Heart left ventricle (tissue), 16 donors: Measurements from ENCODE around the gene ALAS1. TPM values are rescaled to one million over a fixed set of nuclear protein-coding genes. Genes with fewer than 3 reads are reported as not detected.

Source experiments
- ATAC-seq, 4 donors: fragments of 200-7000 bp; cut with Tn5 transposase; one replicate each; pipeline ENCODE4 v1.9.1; 2020 to 2022; ENCODE audit warnings: moderate library complexity in 4 of 4, mild to moderate bottlenecking in 3 of 4, moderate number of reproducible peaks in 1 of 4
- DNase-seq, 5 donors: peaks; one replicate each; pipeline ENCODE4 v3.0.0-alpha.2; 2020
- H3K27ac ChIP-seq, 12 donors: fragments of 200-600 bp; sonication (generic) in 4 of 12; one replicate each; pipeline versions ENCODE4 v1.5.0 to v1.8.0; 2016 to 2022; ENCODE audit warnings: mild to moderate bottlenecking in 2 of 12
- H3K27me3 ChIP-seq, 9 donors: fragments of 200-600 bp; sonication (generic) in 2 of 9; one replicate each; pipeline versions ENCODE4 v1.5.1 to v1.8.0; 2016 to 2022; ENCODE audit warnings: mild to moderate bottlenecking in 3 of 9
- H3K36me3 ChIP-seq, 9 donors: fragments of 200-600 bp; sonication (generic) in 2 of 9; one replicate each; pipeline versions ENCODE4 v1.5.0 to v1.8.0; 2018 to 2022; ENCODE audit warnings: mild to moderate bottlenecking in 2 of 9
- H3K4me1 ChIP-seq, 12 donors: fragments of 200-600 bp; sonication (generic) in 4 of 12; one replicate each; pipeline versions ENCODE4 v1.5.0 to v1.8.0; 2016 to 2022; ENCODE audit warnings: mild to moderate bottlenecking in 3 of 12
- H3K4me3 ChIP-seq, 12 donors: fragments of 200-600 bp; sonication (generic) in 4 of 12; one replicate each; pipeline versions ENCODE4 v1.5.0 to v1.8.0; 2017 to 2022; ENCODE audit warnings: mild to moderate bottlenecking in 9 of 12, moderate library complexity in 4 of 12
- H3K9me3 ChIP-seq, 12 donors: fragments of 200-600 bp; sonication (generic) in 4 of 12; one replicate each; pipeline versions ENCODE4 v1.5.0 to v1.8.0; 2016 to 2022; ENCODE audit warnings: mild to moderate bottlenecking in 1 of 12
- CTCF ChIP-seq, 12 donors: fragments of 200-600 bp; sonication (generic) in 4 of 12; IDR thresholded peaks; one replicate each; pipeline versions ENCODE4 v1.5.0 to v1.8.0; 2018 to 2022; ENCODE audit warnings: antibody characterized with exemption in 12 of 12, mild to moderate bottlenecking in 5 of 12
- POLR2A ChIP-seq, 2 donors: fragments of 450-650 bp; IDR thresholded peaks; one replicate each; pipeline ENCODE4 v1.6.1; 2017; ENCODE audit warnings: antibody characterized with exemption in 2 of 2, mild to moderate bottlenecking in 2 of 2, moderate library complexity in 2 of 2
- WGBS, 4 donors: extraction: QIAGEN DNeasy Blood & Tissue Kit in 2 of 4; methylation state at CpG; one replicate each; pipeline versions ENCODE4 v1.1.5 to v1.1.7; 2013 to 2018; 5-methylcytosine and 5-hydroxymethylcytosine counted together
- intact Hi-C, 10 donors: fragments of 100-400 bp; cut with DNase I; formaldehyde crosslinking; loops; one replicate each; pipeline versions ENCODE4 v1.11.1 to v1.14.2; 2022
- polyA plus RNA-seq, 2 donors: library from polyadenylated mRNA; stranded (reverse); fragments of 200-250 nt; gene quantifications; one replicate each; pipeline ENCODE4 v1.2.3, GENCODE V29; 2013
- total RNA-seq, 9 donors: library from RNA; depleted of rRNA in 2 of 9; stranded (reverse); fragments of >200 nt in 2 of 9; fragmentation: NEBNext Ultra II Directional in 3 of 9; extraction: Animal tissue kit (Norgen Biotek cat#: 25700) in 3 of 9; gene quantifications; one replicate each; pipeline versions ENCODE4 v1.1.0 to v1.2.4, GENCODE V29; 2016 to 2023
- donor health status: ischemic (EF 13 %, LVEDD 7.1; RV severe dilation, severe dysfunction).
- donor health status: healthy with polysubstance abuse.
- donor health status: DM: no; HTN: yes; CAD: no.
- donor health status: DM: no; HTN: no; CAD: no.
- donor health status: ischemic (EF 25% LVEDD 6.9; RV normal size, moderate dysfunction).
- donor health status: ischemic (EF 25% LVEDD 5.7; RV mildly dilated, moderate dysfunction).
- donor health status: healthy.
- donor health status: DM: yes; HTN: yes; CAD: no.
- donor health status: ischemic (EF 35%, LVEDD 5.7; RV mildly dilated, moderate dysfunction).
- donor health status: nonischemic (EF 11% LVEDD 7.7; RV severe dilation, severe dysfunction).
- donor health status: DM: yes; HTN: yes; CAD: no.
- donor health status: PGD.
- donor health status: ischemic (EF 29% LVEDD 5.4; RV normal size, mild dysfunction).
- donor health status: nonischemic (EF 23%, LVEDD 6.1; RV moderate dilation, normal function).

The ALAS1 gene
- total and polyA plus RNA-seq, 11 donors = 77.9 to 213 (median 132) TPM

GRCh38 chr3:52172262-52172757, 25.6 kb upstream of the ALAS1 start:
- peak in 1 of 4 donors; percentile 9 for ATAC-seq
- no peak for DNase-seq

GRCh38 chr3:52173101-52173500, 24.9 kb upstream of the ALAS1 start:
- Histone ChIP-seq H3K4me3 (no peak overlapping the region), H3K4me1 (no peaks in the 10 kb centered on the region), H3K36me3 (no peaks in the 10 kb centered on the region), H3K9me3 (no peaks in the 10 kb centered on the region), H3K27ac (no peak overlapping the region), H3K27me3 (no peaks in the 10 kb centered on the region)
- DNase-seq = no peak
- 98 to 100% (median 99%) methylated on average over 1 of the region's 1 CpG for WGBS, 4 donors
- TF ChIP-seq CTCF (IDR thresholded peaks at IDR 0.05) (no peak), POLR2A (IDR thresholded peaks at IDR 0.05) (no peak)
- intact Hi-C loops = no loop called here
- ATAC-seq = no peak

More at GRCh38 chr3:52172262-52172757, 25.6 kb upstream of the ALAS1 start:
- intact Hi-C loops = no loop called here
- Histone ChIP-seq H3K27me3 (no peaks in the 10 kb centered on the region), H3K4me1 (no peaks in the 10 kb centered on the region), H3K27ac (no peak overlapping the region), H3K4me3 (no peak overlapping the region), H3K36me3 (no peaks in the 10 kb centered on the region), H3K9me3 (no peaks in the 10 kb centered on the region)
- no peak for TF ChIP-seq CTCF (IDR thresholded peaks at IDR 0.05)
- no peak for TF ChIP-seq POLR2A (IDR thresholded peaks at IDR 0.05)
- WGBS, 4 donors = 82 to 93% (median 90%) methylated on average over 5 of the region's 5 CpGs

- intact Hi-C loops = no loop called here
- ATAC-seq (no peak), DNase-seq (no peak)
- no peaks in the 10 kb centered on the region for H3K36me3 ChIP-seq
- H3K27ac ChIP-seq = no peak overlapping the region
- TF ChIP-seq POLR2A (IDR thresholded peaks at IDR 0.05) (no peak), CTCF (IDR thresholded peaks at IDR 0.05) (no peak)
- H3K9me3 ChIP-seq = no peaks in the 10 kb centered on the region
- WGBS, 4 donors = 83 to 88% (median 86%) methylated on average over 9 of the region's 9 CpGs
- no peak overlapping the region for H3K4me3 ChIP-seq
- H3K27me3 ChIP-seq = no peaks in the 10 kb centered on the region
- no peaks in the 10 kb centered on the region for H3K4me1 ChIP-seq
These were observed 23.1 kb upstream of the ALAS1 start for GRCh38 chr3:52174896-52175295.

GRCh38 chr3:52175416-52176179, 22.4 kb upstream of the ALAS1 start:
- intact Hi-C loops = no loop called here
- Histone ChIP-seq H3K27ac (no peak overlapping the region), H3K36me3 (no peaks in the 10 kb centered on the region), H3K4me1 (no peaks in the 10 kb centered on the region), H3K27me3 (no peaks in the 10 kb centered on the region), H3K4me3 (no peak overlapping the region), H3K9me3 (no peaks in the 10 kb centered on the region)
- ATAC-seq (no peak), DNase-seq (no peak)
- TF ChIP-seq CTCF (IDR thresholded peaks at IDR 0.05) = no peak
- no peak for TF ChIP-seq POLR2A (IDR thresholded peaks at IDR 0.05)
- WGBS, 4 donors = 89 to 97% (median 93%) methylated on average over 13 to 14 of the region's 14 CpGs
